Loucy (cell line): ENCODE data around the gene KLHL2.

Source experiments
- CTCF ChIP-seq: fragments of 200-600 bp; sonication (generic); conservative IDR thresholded peaks from 2 replicates; pipeline ENCODE4 v1.5.1; 2014; ENCODE audit warnings: mild to moderate bottlenecking, antibody characterized with exemption, low read length
- EZH2phosphoT487 ChIP-seq: fragments of 200-600 bp; IDR thresholded peaks from 2 replicates; pipeline ENCODE4 v1.6.1; 2018; ENCODE audit warnings: antibody characterized with exemption, mild to moderate bottlenecking, moderate library complexity, borderline replicate concordance

DNA sequence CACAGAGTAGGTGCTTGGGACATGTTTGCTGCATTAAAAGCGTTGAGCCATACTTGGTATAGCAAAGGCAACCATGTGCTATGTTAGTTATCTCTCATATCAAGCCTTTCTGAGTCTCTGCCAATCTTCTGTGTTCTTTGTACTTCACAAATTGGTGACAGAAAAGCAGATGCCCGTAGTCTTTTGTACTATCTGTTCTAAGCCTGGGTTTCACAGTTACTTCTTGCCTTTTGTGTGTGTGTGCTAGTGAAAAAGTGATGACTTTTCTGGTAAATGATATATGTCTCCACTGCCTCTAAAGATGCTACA lies 16.1 kb upstream of the KLHL2 start:
- TF ChIP-seq CTCF (no peak), EZH2phosphoT487 (no peak)
